Measurements from ENCODE around the gene FBXO44.

DNA sequence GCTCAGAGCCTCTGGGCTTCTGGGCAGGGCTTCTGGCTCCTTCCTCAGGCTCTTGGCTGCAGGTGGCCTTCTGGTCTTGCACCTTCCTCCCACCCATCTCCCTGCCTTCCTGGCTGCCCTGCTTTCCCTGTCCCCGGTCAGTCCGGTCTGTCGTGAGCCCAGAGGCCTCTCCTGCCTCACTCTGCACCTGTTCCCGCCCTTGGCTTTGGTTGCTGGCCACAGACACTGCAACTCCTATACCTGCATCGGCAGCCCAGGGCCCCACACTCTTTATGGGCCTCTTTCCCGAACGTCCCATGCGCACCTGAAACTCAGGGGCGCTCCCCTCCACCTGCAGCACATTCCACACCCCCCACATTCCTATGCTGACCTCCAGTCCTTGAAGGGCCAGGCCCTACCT, 8.4 kb upstream of the FBXO44 start:
- TF ChIP-seq CTCF (IDR thresholded peaks at IDR 0.05) (no peak), FOXJ3 (CRISPR knock-in tag; IDR thresholded peaks at IDR 0.05; ENCODE audit: borderline replicate concordance) (no peak), TCF7 (CRISPR knock-in tag; IDR thresholded peaks at IDR 0.05; ENCODE audit: low read depth) (no peak), KAT7 (CRISPR knock-in tag; IDR thresholded peaks at IDR 0.05; ENCODE audit: borderline replicate concordance) (no peak), GTF2I (CRISPR knock-in tag; conservative IDR thresholded peaks at IDR 0.05) (no peak), TP53 (CRISPR knock-in tag; IDR thresholded peaks at IDR 0.05) (no peak), ZNF281 (CRISPR knock-in tag; IDR thresholded peaks at IDR 0.05) (no peak), JUN (CRISPR knock-in tag; IDR thresholded peaks at IDR 0.05) (no peak), ZNF423 (CRISPR knock-in tag; IDR thresholded peaks at IDR 0.05) (no peak)
- TF ChIP-seq, protein P1, sequence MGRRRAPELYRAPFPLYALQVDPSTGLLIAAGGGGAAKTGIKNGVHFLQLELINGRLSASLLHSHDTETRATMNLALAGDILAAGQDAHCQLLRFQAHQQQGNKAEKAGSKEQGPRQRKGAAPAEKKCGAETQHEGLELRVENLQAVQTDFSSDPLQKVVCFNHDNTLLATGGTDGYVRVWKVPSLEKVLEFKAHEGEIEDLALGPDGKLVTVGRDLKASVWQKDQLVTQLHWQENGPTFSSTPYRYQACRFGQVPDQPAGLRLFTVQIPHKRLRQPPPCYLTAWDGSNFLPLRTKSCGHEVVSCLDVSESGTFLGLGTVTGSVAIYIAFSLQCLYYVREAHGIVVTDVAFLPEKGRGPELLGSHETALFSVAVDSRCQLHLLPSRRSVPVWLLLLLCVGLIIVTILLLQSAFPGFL (CRISPR knock-in tag; IDR thresholded peaks at IDR 0.05; ENCODE audit: borderline replicate concordance): no peak

Data from WTC11 (cell line).